Activated CD4-positive, CD25-positive, alpha-beta regulatory T cell treated with anti-CD3 and anti-CD28 coated beads, Interleukin-2, amount 50 U/mL, for 24 hours (primary cell): Measurements from ENCODE around the gene FLT1.

Experiments used
- ATAC-seq, 2 donors: fragments of 150-1000 bp; cut with Tn5 transposase; one replicate each; pipeline ENCODE4 v1.10.0; 2021; ENCODE audit warnings: mild to moderate bottlenecking in 1 of 2, moderate library complexity in 1 of 2

FLT1 gene

DNA sequence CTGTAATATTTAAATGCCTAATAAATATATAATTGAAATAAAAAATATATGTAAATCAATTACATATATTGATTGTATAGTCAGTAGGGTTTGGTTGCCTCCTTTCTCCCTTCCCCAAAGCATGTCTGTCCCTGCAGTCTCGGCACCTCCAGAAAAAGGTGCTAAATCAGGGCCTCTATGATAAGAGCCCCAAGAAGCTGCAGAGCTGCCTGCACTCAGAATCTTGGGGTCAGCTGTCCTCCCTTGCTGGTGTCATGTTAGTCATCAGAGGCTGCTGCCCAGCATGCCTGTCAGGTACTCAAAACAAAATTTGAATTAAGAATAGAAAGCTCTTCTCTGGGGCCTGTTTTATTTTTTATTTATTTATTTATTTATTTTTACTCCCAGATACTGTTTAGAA, 9.8 kb downstream of the FLT1 start:
- no peak for ATAC-seq

DNA sequence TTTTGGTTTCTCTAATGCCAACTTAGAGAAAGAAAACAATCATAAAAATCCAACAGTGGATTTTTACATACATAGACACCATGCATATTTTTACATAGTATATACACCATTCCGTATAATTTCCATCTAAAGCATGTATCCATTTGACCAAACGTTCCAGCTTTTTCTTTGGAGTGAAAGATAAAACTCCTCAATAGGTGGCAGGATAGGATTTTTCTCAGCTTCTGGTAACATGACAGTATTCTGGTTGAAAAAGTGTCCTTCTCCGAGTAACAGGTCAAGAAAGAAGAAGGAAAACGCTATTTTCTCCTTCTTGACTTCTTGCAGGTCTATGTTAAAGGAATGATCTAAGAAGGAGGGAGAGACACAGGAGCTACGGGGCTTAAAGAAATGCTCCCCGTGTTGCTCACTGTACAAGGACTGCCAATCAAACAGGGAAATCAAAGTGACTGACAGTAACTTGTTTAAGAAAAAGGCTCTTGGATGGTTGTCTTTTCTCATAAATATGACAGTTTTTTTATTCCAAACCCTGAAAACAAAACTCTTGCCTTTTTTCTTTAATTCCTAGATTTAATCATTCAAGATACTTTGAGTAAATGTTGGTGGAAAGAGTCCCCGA, 11.5 kb downstream of the FLT1 start:
- no peak for ATAC-seq

DNA sequence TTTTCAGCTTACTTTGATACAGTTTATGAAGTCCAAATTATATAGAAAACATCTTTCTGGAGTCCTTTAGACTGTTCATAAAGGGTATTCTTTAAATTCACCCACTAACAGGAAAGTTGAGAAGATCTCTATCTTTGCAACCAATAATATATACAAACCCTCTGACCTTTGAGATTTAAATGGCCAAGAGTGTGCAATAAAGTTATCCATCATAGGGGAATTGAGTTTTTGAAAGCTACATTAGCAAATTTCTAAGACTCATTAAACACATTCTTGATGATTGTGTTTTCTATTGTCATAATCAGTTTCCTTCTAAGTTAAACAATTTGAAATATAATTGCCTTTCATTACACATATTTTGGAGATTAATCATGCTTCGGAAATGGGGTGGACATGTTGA, 15.9 kb downstream of the FLT1 start:
- no peak for ATAC-seq

DNA sequence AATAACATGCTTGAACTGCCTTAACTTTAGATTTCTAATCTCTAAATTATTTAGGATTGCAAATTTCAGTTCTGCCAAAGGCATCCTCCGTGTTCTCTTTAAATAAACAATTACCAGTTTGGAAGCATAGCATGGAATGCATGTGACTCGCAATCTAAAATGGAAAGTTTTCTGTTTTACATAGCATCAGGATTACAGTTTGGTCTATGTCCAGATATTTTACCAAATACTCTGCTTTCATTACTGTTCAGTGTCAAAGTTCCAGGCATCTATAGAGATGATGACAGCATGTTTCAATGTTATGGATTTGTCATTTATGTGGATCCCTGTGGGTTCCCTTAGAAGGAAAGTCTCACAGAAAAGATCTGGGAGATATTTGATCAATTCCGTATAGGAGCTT, 16.8 kb downstream of the FLT1 start:
- no peak for ATAC-seq

DNA sequence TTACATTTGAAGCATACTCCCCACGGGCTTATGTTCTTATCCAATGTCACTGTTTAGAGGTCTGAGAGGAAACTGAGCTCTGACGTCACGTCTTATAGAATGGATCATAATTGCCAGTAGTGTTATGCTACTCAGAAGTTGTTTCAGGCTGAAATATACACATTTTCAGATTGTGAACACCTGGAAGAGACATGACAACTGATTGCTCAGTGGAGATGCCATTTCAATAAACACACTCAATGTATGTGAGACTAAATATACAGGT, 17.3 kb downstream of the FLT1 start:
- ATAC-seq: no peak

DNA sequence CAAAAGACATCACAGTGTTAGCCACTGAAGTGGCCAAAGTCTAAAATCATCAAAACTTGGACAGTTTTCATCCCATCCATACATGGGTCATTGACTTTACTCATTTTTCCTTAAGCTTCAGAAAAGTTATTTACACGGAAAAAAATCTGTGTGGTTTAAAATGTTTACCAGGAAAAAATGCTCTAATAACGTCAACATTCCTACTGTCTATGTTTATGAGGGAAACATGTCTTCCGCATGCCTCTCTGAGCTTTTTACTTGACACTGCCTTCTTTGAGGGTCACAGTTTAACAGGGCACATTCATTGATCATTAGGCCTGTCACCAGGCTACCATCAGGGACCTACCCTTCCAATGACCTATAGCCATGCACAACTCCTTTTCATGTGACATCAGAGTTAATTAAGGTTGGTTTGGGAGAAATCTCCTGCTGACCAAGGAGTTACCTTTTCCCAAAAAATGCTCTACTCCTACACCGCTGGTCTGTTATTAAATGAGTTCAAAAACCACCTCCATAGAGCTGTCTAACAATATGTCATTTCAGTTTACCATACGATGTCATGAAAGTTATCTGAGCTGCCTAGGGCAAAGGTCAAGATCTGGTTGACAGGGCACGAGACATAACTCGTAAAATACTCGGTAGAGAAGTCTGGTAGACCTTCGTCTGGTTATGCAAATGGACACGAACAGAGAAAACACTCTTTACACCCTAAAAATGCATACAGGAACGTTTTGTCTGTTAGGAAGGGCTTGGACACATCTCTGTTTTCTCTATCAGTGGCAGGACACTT, 17.8 kb downstream of the FLT1 start:
- no peak for ATAC-seq

DNA sequence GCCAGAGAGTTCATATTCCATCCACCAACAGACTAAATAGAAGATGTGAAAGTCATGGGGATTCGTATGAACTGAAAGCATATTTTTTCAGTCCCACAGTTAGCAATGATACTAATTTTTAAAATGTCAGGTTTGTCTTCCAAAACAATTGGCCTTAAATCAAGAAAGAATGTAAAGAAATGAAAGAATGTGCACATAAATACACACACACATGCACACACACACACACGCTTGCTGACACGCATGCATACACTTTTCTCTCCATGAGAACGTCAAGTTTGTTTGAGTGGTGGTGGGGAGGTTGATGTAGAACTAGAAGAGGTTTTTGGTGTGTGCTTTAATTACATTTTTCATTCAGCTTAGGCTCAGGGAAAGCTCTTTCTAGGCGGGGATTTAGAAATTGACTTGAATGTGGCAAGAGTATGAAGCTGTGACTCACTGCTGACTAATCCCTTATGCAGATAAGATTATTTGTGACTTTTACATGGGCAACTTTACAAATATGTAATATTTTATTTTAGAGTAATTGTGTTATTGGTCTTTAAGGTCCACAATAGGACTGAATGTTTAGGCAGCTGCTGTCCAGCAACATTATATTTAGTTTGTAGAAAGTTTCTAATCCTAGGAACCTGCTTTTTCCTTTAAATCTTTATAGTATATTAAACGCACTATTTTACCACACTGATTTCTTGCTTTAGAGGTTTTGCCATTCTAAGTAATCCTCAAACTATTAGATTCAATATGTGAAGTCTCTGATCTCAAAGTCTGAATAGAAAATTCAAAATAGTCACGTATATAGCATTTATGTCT, 18.8 kb downstream of the FLT1 start:
- no peak for ATAC-seq

DNA sequence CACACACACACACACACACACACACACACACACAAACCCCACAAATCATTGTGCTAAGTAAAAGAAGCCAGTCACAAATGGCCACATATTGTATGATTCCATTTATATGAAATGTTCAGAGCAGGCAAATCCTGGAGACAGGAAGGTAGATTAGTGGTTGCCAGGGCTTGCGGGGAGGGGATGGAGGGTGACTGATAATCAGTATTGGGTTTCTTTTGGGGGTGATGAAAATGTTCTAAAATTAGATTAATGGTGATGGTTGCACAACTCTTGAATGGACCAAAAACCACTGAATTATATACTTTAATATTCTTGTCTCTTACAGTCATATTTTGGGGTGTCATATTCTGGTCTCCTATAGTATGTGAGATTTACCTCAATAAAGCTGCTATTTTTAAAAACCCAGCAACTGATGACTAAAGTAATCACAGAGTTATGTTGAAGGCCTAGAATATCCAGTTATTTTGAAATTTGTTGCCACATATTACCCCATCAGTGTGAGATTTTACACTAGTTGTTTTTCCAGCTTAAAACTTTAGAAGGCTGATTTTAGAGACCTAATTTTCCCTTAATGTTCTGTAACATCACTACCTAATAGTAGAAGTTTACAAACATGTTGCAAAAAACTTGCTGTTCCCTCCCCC, 20.3 kb downstream of the FLT1 start:
- ATAC-seq: no peak

DNA sequence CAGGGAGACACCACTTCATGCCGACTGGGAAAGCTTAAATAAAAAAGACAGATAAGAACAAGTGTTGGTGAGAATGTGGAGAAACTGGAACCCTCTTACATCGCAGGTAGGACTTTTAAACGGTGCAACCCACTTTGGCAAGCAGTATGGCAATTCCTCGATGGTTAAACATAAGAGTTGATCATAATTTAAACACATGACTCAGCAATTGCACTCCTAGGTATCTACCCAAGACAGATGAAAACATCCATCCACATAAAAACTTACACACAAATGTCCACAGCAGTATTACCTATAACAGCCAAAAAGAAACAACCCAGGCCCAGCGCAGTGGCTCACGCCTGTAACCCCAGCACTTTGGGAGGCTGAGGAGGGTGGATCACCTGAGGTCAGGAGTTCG, 21.9 kb downstream of the FLT1 start:
- no peak for ATAC-seq

DNA sequence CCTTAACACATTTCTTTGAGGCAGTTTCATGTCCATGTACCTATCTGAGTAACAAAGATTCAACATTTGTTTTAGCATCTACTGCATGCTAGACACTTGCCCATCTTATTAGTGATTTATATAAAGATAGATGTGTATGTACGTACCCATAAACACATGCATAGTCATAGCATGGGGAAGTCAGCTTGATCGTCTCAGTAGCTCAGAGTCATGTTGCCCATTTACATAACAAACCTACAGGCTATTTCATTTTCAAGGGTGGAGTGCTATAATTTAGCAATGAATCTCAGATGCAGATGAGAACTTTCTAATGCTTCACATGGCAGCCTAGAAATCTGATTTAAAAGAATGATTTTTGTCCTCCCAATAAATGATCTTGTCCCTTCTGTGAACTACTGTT, 23.5 kb downstream of the FLT1 start:
- ATAC-seq: no peak

DNA sequence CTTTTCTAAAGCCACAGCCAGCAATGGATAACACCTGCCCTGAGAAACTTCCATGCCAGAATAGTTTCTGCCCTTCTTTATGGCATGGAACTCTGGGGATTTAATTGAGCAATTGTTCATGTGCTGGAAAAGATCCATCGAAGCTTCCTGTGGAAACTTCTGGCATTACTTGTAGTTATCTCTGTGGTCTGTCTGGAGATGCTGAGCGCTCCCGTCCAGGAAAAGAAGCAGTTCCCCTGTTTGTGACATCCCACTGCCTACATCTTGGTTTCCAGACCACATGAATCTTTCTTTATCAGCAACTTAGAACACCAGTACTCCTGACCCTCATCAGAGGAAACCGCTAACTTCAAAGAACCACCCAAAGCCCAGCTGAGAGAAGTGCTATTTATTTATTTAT, 24.6 kb downstream of the FLT1 start:
- no peak for ATAC-seq

DNA sequence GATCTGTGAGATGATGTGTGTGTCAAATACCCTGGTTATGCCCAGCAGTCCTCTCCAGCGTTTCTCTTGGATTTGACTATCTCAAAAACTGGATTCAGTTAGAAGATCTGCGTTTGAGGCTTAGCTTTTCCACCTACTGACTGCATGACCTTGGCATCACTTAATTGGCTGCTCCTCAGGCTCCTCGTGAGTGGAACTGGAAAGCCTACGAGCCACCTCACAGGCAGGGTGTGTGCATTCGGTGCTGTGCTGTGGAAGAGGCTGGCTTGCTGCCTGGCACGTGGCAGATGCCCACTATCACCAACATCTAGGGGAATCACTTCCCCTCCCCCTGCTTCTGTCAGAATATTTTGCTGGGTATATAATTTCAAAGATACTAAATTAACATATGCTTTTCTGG, 25.6 kb downstream of the FLT1 start:
- ATAC-seq: no peak

DNA sequence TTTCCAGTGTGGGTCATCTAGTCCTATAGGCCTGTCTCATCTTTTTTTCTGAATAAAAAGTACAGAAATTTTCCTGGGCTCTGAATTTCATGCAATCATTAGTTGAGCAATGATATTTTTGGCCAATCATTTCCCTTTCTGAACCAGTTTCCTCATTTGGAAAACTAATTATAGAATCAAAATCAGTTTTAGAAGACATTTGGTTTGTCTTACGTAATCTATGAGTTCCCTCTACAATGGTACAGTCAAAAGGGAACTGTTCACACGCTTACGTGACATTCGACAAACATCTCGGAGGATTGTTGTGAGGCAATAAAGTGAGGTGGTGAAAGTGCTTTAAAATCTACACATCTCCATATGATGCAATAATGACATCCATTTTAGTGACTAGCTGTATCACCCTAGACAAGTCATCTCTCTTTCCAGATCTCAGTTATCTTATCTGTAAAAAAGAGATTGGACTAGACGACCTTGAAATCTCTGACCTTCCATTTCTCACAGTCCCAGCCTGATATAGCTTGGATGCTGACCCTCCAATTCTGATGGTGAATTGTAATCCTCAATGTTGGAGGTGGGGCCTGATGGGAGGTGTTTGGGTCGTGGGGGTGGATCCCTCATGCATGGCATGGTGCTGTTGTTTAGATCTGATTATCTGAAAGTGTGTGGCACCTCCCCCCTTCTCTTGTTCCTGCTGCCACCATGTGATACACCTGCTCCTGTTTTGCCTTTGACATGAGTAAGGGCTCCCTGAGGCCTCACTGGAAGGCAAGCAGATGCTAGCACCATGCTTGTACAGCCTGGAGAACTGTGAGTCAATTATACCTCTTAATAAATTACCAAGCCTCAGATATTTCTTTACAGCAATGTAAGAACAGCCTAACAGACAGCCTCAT, 26.7 kb downstream of the FLT1 start:
- ATAC-seq: no peak

DNA sequence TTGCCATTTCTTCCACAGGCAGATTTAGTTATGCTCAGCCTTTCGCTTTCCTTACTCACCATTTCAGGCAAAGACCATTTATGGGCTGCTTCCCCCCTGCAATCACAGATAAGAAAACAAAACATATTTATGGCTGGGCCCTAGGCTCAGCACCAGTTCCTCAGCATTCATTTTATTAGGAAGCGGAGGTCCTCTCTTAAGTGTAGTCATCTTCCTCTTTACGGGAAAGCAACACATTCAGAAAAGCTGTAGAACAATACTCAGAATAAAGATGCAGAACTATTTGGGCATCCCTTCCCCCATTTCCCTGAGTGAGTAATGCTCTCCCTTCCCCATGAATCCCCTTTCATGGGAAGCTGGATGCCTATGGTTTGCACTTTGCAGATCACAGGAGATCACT, 27.9 kb downstream of the FLT1 start:
- no peak for ATAC-seq

DNA sequence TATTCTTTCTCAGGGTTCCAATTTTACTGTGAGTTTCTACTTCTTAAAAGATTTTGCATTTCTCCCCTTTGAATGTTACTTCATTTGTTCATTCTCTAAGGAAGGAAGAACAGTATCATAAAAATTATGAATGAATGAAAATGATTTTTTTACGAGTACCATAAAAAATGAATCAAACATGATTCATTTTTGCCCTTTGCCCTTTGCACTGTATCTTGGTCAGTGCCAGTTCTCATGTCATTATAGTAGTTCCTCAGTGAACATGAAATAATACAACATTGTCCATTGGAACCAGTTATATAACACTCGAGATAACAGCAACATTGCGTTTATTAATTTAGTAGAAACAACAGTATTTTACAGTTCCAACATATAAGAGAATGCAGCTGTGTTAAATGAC, 28.8 kb downstream of the FLT1 start:
- ATAC-seq: no peak

DNA sequence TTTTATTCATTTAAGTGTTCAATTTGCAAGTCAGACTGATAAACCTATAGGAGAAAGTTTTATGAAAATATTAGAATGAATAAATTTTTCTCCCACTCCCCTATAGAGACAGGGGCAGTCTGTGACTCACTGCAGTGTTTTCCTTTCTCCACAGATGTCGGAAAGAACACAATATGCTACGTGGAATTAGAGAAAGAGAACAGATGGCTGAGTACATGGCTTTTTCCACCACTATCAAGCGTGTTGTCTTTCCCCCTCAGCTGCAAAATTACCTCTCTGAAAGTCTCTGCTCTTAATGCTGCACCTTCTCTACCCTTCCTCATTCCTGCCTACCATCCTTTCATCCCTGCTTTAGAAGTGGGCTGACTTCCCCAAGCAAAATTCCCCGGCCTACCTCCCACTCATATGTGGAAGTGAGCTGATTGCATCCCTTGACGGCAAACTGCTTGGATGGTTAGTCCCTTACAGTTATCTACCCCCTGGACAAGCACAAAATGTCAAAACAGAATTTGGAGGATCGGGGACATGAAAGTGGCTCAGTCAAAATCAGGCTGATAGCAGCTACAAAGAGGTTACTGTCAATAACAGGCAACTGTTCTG, 30.0 kb downstream of the FLT1 start:
- no peak for ATAC-seq

DNA sequence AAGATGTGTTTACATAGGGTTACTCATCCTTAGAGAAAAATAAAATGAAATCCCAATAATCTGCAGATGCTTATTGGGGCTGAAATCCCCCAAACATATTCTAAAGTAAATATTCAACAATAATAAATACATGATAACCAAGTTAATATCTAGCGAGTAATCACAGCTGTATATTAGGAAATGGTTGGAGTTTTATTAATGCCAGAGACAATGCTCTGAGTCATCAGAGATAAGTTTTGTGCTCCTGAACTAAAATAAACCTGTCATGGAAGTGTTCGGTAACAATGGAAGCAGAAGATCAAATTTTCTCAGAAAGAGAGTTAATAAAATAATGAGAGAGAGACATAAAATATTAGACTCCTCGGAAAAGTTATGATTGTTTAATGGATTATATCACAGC, 31.4 kb downstream of the FLT1 start:
- ATAC-seq: no peak

DNA sequence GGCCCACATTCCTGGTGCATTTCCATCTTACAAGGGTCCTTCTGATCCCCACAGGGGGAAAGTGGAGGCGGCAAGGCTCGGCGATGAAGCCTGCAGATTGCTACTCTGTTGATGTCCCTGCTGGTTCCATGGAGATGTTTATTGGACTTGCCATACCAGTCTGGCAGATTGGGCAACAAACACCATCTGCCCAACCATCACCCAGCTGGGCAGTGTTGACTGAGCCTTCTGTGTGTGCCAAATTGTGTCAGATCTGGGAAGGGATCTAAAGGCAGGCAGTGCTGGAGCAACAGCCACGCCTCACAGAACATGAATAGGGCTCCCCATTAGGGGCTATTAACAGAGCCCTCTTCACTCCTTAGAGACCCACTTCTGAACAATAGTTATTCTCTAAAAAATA, 35.0 kb downstream of the FLT1 start:
- ATAC-seq: no peak

DNA sequence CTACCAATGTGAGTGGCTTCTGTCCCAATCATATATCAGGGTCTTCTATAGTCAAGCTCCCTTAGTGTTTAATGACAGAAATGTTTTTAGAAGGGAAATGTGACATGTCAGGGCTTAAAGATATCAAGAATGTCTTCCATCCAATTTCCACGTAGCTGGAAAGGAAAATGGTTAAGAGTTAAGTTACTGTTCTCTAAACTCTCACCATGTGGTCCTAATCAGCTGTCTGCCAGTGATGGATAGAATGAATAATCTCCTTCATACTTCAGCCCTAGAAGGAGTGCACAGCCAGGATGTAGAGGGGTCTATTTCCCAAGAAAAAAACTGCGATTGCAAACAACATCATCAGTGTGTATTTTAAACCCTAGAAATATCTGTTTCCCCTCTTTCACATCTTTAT, 36.3 kb downstream of the FLT1 start:
- ATAC-seq: no peak

DNA sequence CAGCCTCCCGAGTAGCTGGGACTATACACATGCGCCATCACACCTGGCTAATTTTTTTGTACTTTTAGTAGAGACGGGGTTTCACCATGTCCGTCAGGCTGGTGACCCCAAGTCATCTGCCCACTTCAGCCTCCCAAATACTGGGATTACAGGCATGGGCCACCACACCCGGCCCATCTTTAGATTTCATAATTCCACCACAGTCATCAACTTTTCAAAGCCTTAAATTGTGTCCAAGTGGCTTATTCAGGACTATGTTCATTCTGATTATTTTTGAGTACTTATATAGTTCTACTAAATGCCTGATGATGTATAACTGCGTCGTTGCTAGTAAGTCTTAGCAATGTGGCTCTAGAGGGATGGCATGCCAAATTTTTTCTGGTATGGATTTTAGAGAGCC, 36.9 kb downstream of the FLT1 start:
- no peak for ATAC-seq

DNA sequence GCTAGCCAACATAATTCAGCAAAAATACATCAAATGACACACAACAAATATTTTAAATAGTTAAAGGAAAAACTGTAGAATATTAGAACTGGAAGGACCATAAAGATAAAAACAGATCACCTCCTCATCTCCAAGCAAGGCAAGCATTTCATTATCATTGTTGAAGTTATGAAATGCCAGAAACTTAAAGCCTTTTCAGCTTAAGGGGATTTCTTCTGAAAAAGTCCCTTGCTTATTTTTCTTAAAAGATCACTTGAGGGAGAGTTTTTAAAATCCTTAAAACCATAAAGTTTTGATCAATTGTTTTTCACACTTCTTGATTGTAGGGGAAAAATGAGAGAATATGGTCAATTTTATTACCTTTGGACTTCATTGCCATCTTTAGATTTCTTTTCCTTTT, 37.4 kb downstream of the FLT1 start:
- ATAC-seq: no peak

DNA sequence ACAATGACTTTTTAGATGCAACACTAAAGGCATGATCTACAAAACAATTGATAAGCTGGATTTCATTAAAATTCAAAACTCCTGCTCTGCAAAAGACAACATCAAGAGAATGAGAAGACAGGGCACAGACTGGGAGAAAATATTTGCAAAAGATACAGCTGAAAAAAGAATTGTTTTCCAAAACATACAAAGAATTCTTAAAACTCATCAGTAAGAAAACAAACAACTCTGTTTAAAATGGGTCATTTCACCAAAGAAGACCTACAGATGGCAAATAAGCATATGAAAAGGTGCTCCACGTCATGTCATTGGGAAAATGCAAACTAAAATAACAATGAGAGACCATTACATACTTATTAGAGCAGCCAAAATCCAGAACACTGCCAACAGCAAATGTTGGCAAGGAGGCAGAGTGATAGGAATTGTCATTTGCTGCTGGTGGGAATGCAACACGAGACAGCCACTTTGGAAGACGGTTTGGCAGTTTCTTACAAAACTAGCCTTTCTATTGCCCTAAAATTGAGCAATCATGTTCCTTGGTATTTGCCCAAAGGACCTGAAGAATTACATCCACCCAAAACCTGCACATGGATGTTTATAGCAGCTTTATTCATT, 39.2 kb downstream of the FLT1 start:
- ATAC-seq: no peak
